ENCODE measurements around the gene NANOS2. TPM values are rescaled to one million over a fixed set of nuclear protein-coding genes. Genes with fewer than 3 reads are reported as not detected.
A peak's percentile ranks its signal among the peaks of the same experiment; 100 is the strongest.

Gene NANOS2
- total and polyA plus RNA-seq, 2 of the 13 experiments (the other 11 are each of a cell fraction or from before 2014, with no cell fraction given), result not detected

GRCh38 chr19:45908956-45909355 is 5.6 kb downstream of the NANOS2 start:
- Histone ChIP-seq H3K9ac (ENCODE audit: insufficient read depth, low read depth, low read length) (no peak overlapping the region), H3K79me2 (ENCODE audit: insufficient read depth, low read length) (no peaks in the 10 kb centered on the region), H3K4me2 (ENCODE audit: low read depth, low read length) (no peak overlapping the region), H3K27ac (ENCODE audit: extremely low read length, insufficient read depth, low read length) (no peak overlapping the region), H3K36me3 (replicated peaks in 1 of 2; ENCODE audit: control insufficient read depth in 1 of 2, insufficient read depth in 2 of 2, low read length in 2 of 2) (no peaks in the 10 kb centered on the region), H3K4me3 (replicated peaks in 1 of 3; ENCODE audit: insufficient read depth in 1 of 3, low read depth in 2 of 3, low read length in 3 of 3) (no peak overlapping the region), H2AFZ (ENCODE audit: low read length) (no peak overlapping the region), H3K9me3 (ENCODE audit: low read length) (no peaks in the 10 kb centered on the region), H3K4me1 (ENCODE audit: insufficient read depth, low read length) (peaks cover 35% of the 10 kb centered on the region), H3K27me3 (ENCODE audit: control insufficient read depth in 1 of 2, insufficient read depth in 2 of 2, low read length in 2 of 2) (peaks cover 0 to 3% of the 10 kb centered on the region in 2 experiments; a peak in 2 of 5 replicates), H4K20me1 (ENCODE audit: insufficient read depth, low read length) (no peaks in the 10 kb centered on the region)
- BruUV-seq (replicated peaks), result no TSS peak
- CTCF ChIA-PET (ENCODE audit: low intra/inter-chr PET ratio, low total read pairs), result no interaction called here
- DNase-seq (ENCODE audit: low spot score), result no peak
- TF ChIP-seq ZNF749 (CRISPR knock-in tag; IDR thresholded peaks at IDR 0.05; ENCODE audit: borderline replicate concordance), result no peak
- TF ChIP-seq STAG1 (CRISPR knock-in tag; IDR thresholded peaks at IDR 0.05), result peak; percentile 3; the same call in 1 of the 2 replicates
- no peak for TF ChIP-seq ZNF83 (CRISPR knock-in tag; IDR thresholded peaks at IDR 0.05; ENCODE audit: borderline replicate concordance)
- no peak for FAIRE-seq
- POLR2A ChIA-PET, result interaction anchor here (1.2 kb wide), 1 partner anchor 45 kb away, joined by 3 read pairs; no protein-coding TSS in a partner anchor
- intact Hi-C loops (cut with micrococcal nuclease; ENCODE audit: unreplicated experiment) (no loop called here), in situ Hi-C loops (cut with HindIII; ENCODE audit: extremely low pct_ligation_motif_present, low pct_unique_long_range_greater_than_20kb) (loop anchor here (10.0 kb wide), 1 partner anchor 166 kb away; no protein-coding TSS in a partner anchor)
- WGBS (ENCODE audit: low lambda C conversion rate), result 16% methylated on average over 5 of the region's 5 CpGs
- no peak for ATAC-seq

- Histone ChIP-seq H3K79me2 (ENCODE audit: insufficient read depth, low read length) (peaks cover 3% of the 10 kb centered on the region), H3K9me3 (ENCODE audit: low read length) (no peaks in the 10 kb centered on the region), H3K27ac (ENCODE audit: extremely low read length, insufficient read depth, low read length) (no peak overlapping the region), H3K4me3 (replicated peaks in 1 of 3; ENCODE audit: insufficient read depth in 1 of 3, low read depth in 2 of 3, low read length in 3 of 3) (no peak overlapping the region), H3K27me3 (ENCODE audit: control insufficient read depth in 1 of 2, insufficient read depth in 2 of 2, low read length in 2 of 2) (peaks cover 0 to 3% of the 10 kb centered on the region in 2 experiments; a peak in 2 of 5 replicates), H3K4me2 (ENCODE audit: low read depth, low read length) (no peak overlapping the region), H3K36me3 (replicated peaks in 1 of 2; ENCODE audit: control insufficient read depth in 1 of 2, insufficient read depth in 2 of 2, low read length in 2 of 2) (no peaks in the 10 kb centered on the region), H3K4me1 (ENCODE audit: insufficient read depth, low read length) (peaks cover 25% of the 10 kb centered on the region), H3K9ac (ENCODE audit: insufficient read depth, low read depth, low read length) (no peak overlapping the region), H4K20me1 (ENCODE audit: insufficient read depth, low read length) (no peaks in the 10 kb centered on the region), H2AFZ (ENCODE audit: low read length) (no peak overlapping the region)
- in situ Hi-C loops (cut with HindIII; ENCODE audit: extremely low pct_ligation_motif_present, low pct_unique_long_range_greater_than_20kb) (loop anchor here (10.0 kb wide), 1 partner anchor 169 kb away; no protein-coding TSS in a partner anchor), intact Hi-C loops (cut with micrococcal nuclease; ENCODE audit: unreplicated experiment) (no loop called here)
- no TSS peak for BruUV-seq (replicated peaks)
- ATAC-seq (no peak), FAIRE-seq (no peak), DNase-seq (ENCODE audit: low spot score) (no peak)
- ChIA-PET CTCF (ENCODE audit: low intra/inter-chr PET ratio, low total read pairs) (no interaction called here), POLR2A (interaction anchor here (0.7 kb wide), 1 partner anchor 89 kb away, joined by 4 read pairs; the partner anchor contains the start of gene CCDC61)
- WGBS (ENCODE audit: low lambda C conversion rate), result 10% methylated on average over 3 of the region's 3 CpGs
- TF ChIP-seq CCDC6 (CRISPR knock-in tag; IDR thresholded peaks at IDR 0.05) (no peak), FOXM1 (CRISPR knock-in tag; IDR thresholded peaks at IDR 0.05) (no peak), SMAD3 (CRISPR knock-in tag; IDR thresholded peaks at IDR 0.05) (no peak), SPEN (CRISPR knock-in tag; IDR thresholded peaks at IDR 0.05; ENCODE audit: low read depth) (no peak), CTCF (CRISPR knock-in tag; IDR thresholded peaks at IDR 0.05) (no peak), ZNF496 (CRISPR knock-in tag; IDR thresholded peaks at IDR 0.05; ENCODE audit: insufficient replicate concordance) (no peak), ZNF263 (CRISPR knock-in tag; IDR thresholded peaks at IDR 0.05) (no peak), KDM5A (IDR thresholded peaks at IDR 0.05; ENCODE audit: borderline replicate concordance, low read length) (no peak), RAD21 (CRISPR knock-in tag; IDR thresholded peaks at IDR 0.05) (no peak), MEIS1 (CRISPR knock-in tag; IDR thresholded peaks at IDR 0.05; ENCODE audit: borderline replicate concordance) (no peak), TBP (CRISPR knock-in tag; IDR thresholded peaks at IDR 0.05) (no peak), IRF1 (CRISPR knock-in tag; IDR thresholded peaks at IDR 0.05; ENCODE audit: low read depth) (no peak), AGO1 (IDR thresholded peaks at IDR 0.05; ENCODE audit: low read depth, low read length, poor library complexity, severe bottlenecking) (no peak), ZNF703 (CRISPR knock-in tag; IDR thresholded peaks at IDR 0.05; ENCODE audit: borderline replicate concordance) (no peak)
Measured at GRCh38 chr19:45906221-45906620, 8.4 kb downstream of the NANOS2 start.

All from HepG2 (cell line).